Stimulated activated CD8-positive, alpha-beta memory T cell treated with anti-CD3 and anti-CD28 coated beads, Interleukin-4, amount 100 ng/mL, for 48 hours (primary cell): ENCODE measurements around the gene E2F2.

ENCODE experiments used
- DNase-seq: peaks from one replicate; pipeline ENCODE4 v3.0.0-alpha.2; 2020

The E2F2 gene

DNA sequence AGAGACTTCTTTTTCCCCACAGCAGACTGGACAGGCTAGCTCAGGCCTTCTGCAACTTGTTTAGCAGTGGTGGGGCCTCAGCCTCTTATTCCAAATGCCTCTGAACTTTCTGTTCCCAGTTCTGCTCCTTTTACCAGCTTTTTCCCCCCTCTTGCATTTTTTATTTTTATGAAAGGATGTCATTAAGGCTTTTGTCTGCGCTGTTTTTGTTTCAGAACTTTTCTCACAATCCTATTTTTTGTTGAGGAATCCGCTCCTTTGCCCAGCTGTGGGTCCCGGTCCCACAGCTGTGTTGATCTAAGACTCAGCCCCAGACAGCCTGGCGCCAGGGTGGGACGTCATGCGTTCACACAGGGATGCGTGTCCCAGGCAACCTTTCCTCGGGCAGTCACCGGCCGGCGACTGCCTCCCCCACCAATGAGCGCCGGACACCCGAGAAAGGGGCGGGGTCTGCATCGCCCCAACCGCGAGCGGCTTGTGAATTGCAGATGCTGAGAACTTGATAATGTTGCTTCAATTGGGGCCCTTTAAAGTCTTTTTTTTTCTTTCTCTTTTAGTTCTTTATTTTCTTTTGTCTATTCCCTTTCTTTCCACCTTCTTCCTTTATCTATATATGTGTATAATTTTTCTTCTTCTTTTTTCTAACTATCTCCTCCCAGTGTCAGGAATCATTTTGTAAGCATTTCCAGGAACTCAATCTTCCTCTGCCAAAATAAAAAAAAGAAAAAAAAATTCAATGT is 31.3 kb upstream of the E2F2 start:
- DNase-seq = peak; percentile 48

GRCh38 chr1:23561813-23562100 is 30.7 kb upstream of the E2F2 start:
- DNase-seq = no peak

DNA sequence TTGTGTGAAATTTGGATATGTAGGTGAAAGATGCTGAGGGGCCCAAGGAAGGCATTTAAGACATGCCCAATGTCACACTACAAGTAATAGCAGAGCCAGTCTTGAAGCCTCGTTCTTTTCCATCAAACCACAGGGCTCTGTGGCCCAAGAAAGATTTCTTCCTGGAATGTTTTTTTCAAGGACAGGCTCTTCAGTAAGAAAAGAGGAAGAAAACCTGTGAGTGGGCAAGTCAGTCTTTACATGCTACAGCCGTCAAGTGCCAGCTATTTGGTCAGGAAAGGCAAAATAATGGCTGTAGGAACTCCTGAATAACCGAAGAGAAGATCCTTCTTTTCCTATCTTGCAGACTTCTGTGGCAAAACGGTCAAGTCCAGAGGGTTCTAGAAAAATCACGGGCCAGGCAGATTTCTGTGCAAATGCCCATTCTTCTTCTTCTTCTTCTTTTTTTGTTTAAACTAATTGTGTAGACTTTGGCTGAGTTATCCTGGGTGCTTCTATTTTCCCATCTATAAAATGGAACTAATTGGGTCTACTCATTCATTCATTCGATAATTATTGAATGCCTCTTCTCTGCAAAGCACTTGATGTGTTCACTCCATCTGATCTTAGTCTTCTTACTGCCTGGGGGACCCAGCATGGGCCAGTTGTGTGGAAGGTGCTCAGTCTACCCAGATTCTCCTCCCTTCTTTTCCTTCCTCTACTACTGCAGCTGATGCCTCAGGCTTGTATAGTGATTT is 30.2 kb upstream of the E2F2 start:
- DNase-seq = no peak

- no peak for DNase-seq
These were observed 29.1 kb upstream of the E2F2 start for GRCh38 chr1:23559985-23560741.

- peak; percentile 95 for DNase-seq
These were observed 28.3 kb upstream of the E2F2 start, which contains the start of gene ID3 for GRCh38 chr1:23559136-23559984. Gene ID3 (minus strand): TSS chr1:23559501. CDS start chr1:23559426, 75 bp downstream.

- DNase-seq = peak; percentile 47
These were observed 27.8 kb upstream of the E2F2 start for GRCh38 chr1:23558872-23559135.

DNA sequence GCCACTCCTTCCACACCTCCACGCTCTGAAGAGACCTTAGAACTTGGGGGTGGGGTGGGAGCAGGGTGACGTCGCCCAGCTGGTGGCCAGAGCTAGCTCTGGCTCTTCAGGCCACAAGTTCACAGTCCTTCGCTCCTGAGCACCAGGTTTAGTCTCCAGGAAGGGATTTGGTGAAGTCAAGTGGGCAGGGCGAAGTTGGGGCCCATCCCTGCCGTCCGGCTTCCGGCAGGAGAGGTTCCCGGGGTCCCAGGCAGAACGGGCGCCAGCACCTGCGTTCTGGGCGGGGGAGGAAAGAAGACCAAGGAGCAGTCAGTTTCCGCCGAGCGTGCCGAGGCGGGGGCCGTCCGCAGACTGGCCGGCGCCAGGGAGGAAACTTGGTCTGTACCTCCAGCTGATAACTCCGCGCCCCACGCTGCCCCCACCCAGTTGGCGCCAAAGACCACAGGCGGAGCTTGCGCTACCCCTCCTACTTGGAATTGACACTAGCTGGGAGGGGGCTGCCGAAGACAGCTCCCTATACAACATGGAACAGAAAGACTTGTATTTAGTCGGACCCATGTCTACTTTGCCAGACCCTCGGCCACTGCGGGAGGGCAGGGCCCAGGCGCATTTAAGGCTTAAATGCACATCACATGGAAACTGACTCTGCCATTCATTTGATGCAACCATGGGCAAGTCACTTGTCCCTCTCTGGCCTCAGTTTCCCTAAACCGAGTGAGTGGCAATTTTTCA is 27.3 kb upstream of the E2F2 start:
- peak; percentile 65 for DNase-seq

- no peak for DNase-seq
These were observed 26.6 kb upstream of the E2F2 start for GRCh38 chr1:23557471-23558124.

DNA sequence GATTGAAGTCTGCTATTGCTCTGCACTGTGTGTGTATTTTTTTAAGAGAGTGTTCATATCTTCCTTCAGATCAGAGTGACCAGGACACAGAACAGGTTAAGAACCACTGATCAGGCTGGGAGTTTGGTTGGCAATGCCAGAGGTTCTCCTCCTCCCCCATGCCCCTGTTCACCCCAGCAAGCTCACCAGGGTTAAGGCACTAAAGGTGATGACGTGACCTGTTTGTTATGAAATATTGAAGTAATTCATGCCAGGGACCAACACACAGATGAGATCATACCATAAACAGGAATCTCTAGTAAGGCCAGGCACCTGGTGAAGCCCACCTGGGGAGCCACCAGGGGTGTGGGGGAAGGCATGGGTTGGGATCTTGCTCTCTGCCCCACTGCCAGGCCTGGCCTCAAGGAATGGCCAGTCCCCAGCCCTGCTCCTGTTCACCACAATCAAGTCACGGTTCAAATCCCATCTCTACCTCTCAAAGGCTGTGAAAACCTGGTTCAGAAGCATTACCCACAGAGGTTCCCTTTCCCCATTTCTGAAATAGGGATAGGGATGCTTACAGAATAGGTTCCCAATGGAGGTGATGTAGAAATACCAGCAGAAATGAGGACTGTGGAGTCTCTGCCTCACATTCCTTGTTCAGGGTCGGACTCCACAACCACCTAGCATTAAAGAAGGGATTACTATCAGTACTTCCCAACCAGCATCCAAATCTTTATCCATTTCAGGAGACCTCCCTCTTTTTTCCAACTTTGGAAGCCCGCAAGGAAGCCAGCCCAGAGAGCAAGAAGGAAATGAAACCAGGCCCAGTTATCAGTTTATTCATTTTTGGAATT is 25.8 kb upstream of the E2F2 start:
- DNase-seq = no peak

- DNase-seq = no peak
These were observed 25.1 kb upstream of the E2F2 start for GRCh38 chr1:23555986-23556634.

- no peak for DNase-seq
These were observed 24.4 kb upstream of the E2F2 start for GRCh38 chr1:23555270-23555985.

- peak; percentile 83 for DNase-seq
These were observed 23.6 kb upstream of the E2F2 start for GRCh38 chr1:23554481-23555269.

- no peak for DNase-seq
These were observed 23.1 kb upstream of the E2F2 start for GRCh38 chr1:23554127-23554480.

DNA sequence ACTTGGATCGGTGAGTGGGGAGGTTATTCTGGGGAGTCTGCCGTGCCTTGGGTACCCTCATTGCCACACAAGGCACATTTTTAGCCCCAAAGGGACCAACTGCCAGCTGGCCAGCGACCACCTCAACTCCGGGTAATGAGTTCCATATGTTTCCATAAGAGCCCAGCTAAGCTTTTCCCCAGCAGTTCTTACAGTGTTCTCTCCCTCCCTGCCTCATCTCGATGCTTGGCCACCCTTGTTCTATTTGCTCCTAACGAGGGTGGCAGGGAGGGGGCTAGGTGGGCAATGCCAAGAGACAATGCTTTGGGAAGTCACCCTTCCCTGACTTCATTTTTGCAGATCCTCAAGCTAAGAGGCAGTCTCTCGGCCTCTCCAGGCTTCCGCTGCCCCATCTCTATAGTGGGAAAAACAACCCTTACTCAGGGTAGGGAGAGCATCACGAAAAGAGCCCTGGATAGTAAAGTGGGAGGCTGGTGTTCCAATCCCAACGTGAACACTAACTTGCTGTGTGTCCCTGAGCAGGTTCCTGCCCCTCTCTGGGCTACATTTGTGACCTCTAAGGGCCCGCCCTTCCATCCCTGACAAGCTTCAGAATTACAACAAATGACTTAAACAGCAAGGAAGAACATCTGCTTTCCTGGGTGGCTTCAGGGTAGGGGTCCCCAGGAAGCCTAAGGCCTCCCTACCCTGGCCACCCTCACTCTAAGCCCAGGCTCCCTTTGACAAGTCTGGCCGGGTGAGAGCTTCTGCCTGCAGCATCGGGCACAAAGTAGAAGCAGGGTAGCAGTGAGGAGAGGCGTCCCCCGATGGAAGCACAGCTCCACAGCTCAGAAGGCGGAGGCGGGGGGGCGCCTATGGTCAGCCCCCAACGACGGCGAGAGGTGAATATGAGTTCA is 22.4 kb upstream of the E2F2 start:
- DNase-seq = no peak

- no peak for DNase-seq
These were observed 20.8 kb upstream of the E2F2 start for GRCh38 chr1:23551849-23552248.

GRCh38 chr1:23548704-23549143 is 17.7 kb upstream of the E2F2 start:
- no peak for DNase-seq

DNA sequence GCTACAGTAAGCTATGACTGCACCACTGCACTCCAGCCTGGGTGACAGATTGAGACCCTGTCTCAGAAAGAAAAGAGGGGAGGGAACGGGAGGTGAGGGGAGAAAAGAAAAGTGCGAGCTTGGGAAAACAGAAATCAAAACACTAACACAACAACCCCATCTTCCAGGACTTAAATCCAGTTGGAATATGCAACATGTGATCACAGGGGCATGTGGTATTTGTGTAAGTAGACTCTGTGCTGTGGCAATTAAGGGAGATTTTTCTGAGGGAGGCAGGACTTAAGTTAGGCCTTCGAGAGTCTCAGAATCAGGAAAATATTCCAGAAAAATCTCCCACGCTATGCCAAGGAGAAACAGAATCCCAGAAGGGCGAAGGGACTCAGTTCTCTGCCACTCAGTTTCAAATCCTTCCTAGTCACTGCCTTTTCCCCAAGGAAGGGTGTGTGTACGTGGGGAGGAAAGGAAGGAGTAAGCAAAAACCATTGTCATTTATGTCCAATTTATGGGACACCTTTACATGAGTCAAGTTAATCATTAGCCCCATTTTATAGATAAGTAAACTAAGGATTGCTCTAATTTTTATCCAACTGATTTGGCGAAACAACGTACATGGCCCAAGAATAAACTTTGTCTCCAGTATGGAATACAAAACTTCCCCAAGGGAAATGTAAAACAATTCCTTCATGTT is 16.0 kb upstream of the E2F2 start:
- no peak for DNase-seq
